CD4-positive, alpha-beta memory T cell (primary cell): ENCODE measurements around the gene TMEM233. TPM values are rescaled to one million over a fixed set of nuclear protein-coding genes. Genes with fewer than 3 reads are reported as not detected.

ENCODE experiments used
- CTCF ChIA-PET: fragments of 350-600 bp; sonication (Branson Sonifier 250); formaldehyde crosslinking; loops from one replicate; lab custom pipeline; 2021; ENCODE audit warnings: inconsistent platforms; ENCODE audit not compliant: partially characterized antibody; lab: Charles Lee
- POLR2A ChIA-PET: fragments of 350-600 bp; sonication (Branson Sonifier 250); formaldehyde crosslinking; loops from one replicate; lab custom pipeline; 2021; ENCODE audit not compliant: partially characterized antibody; lab: Charles Lee
- DNase-seq, 5 donors: peaks; one replicate each; pipeline versions ENCODE4 v3.0.0 to v3.0.0-alpha.2; 2020 to 2022; ENCODE audit warnings: mixed read lengths in 1 of 5
- H3K27ac ChIP-seq: one replicate; pipeline ENCODE4 v1.7.0; 2013; ENCODE audit warnings: low read depth, low read length
- H3K27me3 ChIP-seq: 2 replicates; pipeline ENCODE4 v1.7.0; 2013; ENCODE audit warnings: mild to moderate bottlenecking, low read length, moderate library complexity; ENCODE audit not compliant: insufficient read depth
- H3K36me3 ChIP-seq: 2 replicates; pipeline ENCODE4 v1.7.0; 2013; ENCODE audit warnings: mild to moderate bottlenecking, low read length, moderate library complexity; ENCODE audit not compliant: insufficient read depth
- H3K4me1 ChIP-seq: 2 replicates; pipeline ENCODE4 v1.7.0; 2013; ENCODE audit warnings: mild to moderate bottlenecking, low read length, moderate library complexity; ENCODE audit not compliant: insufficient read depth
- H3K4me3 ChIP-seq, 2 donors: one replicate each; pipeline ENCODE4 v1.7.0; 2013; ENCODE audit warnings: low read length in 2 of 2, mild to moderate bottlenecking in 1 of 2
- H3K9me3 ChIP-seq, 2 donors: one replicate each; pipeline ENCODE4 v1.7.0; 2013; ENCODE audit warnings: low read length in 2 of 2, control low read depth in 1 of 2; ENCODE audit not compliant: control insufficient read depth in 1 of 2
- H3K27ac Mint-ChIP-seq, 7 donors: one replicate each; pipeline ENCODE4 v1.8.0; 2020 to 2021; ENCODE audit warnings: mixed read lengths in 7 of 7, mild to moderate bottlenecking in 6 of 7, inconsistent platforms in 3 of 7, moderate library complexity in 3 of 7
- H3K27me3 Mint-ChIP-seq, 2 donors: one replicate each; pipeline ENCODE4 v1.8.0; 2020 to 2021; ENCODE audit warnings: mixed read lengths in 2 of 2
- H3K36me3 Mint-ChIP-seq, 2 donors: one replicate each; pipeline ENCODE4 v1.8.0; 2020 to 2021; ENCODE audit warnings: mixed read lengths in 2 of 2, inconsistent platforms in 1 of 2, mild to moderate bottlenecking in 1 of 2
- H3K4me1 Mint-ChIP-seq, 4 donors: one replicate each; pipeline ENCODE4 v1.8.0; 2020 to 2021; ENCODE audit warnings: mixed read lengths in 4 of 4, mild to moderate bottlenecking in 1 of 4
- H3K4me3 Mint-ChIP-seq, 8 donors: one replicate each; pipeline ENCODE4 v1.8.0; 2020 to 2021; ENCODE audit warnings: mixed read lengths in 8 of 8, mild to moderate bottlenecking in 7 of 8, moderate library complexity in 6 of 8, inconsistent platforms in 3 of 8
- H3K9me3 Mint-ChIP-seq, 8 donors: one replicate each; pipeline ENCODE4 v1.8.0; 2020 to 2021; ENCODE audit warnings: mixed read lengths in 8 of 8, mild to moderate bottlenecking in 5 of 8, inconsistent platforms in 3 of 8, moderate library complexity in 1 of 8
- intact Hi-C: fragments of 100-400 bp; cut with micrococcal nuclease; formaldehyde crosslinking; loops from one replicate; pipeline ENCODE4 v1.15.1; 2023
- polyA plus RNA-seq, 2 donors: library from polyadenylated mRNA; unstranded; fragments of 300-500 nt; fragmentation: Illumina TruSeq; gene quantifications; one replicate each; pipeline ENCODE4 v1.2.3, GENCODE V29; 2021
- total RNA-seq, 2 experiments: library from RNA; stranded (reverse); gene quantifications; one replicate each; pipeline ENCODE4 v1.2.3, GENCODE V29; 2021

TMEM233 gene
- total and polyA plus RNA-seq, 4 experiments from 2014 or later = not detected

GRCh38 chr12:119589634-119590033, 3.9 kb upstream of the TMEM233 start:
- Mint-ChIP-seq H3K9me3 (no peaks in the 10 kb centered on the region), H3K4me3 (no peak overlapping the region), H3K27ac (no peak overlapping the region), H3K36me3 (no peaks in the 10 kb centered on the region), H3K4me1 (peaks cover 2 to 7% (median 3%) of the 10 kb centered on the region in 4 donors), H3K27me3 (peaks cover 28 to 39% of the 10 kb centered on the region in 2 donors)
- ChIA-PET CTCF (no interaction called here), POLR2A (no interaction called here)
- no peak for DNase-seq
- intact Hi-C loops = no loop called here
- no peaks in the 10 kb centered on the region for H3K4me1 ChIP-seq
- H3K27ac ChIP-seq = no peak overlapping the region
- no peaks in the 10 kb centered on the region for H3K9me3 ChIP-seq
- H3K27me3 ChIP-seq = no peaks in the 10 kb centered on the region
- no peaks in the 10 kb centered on the region for H3K36me3 ChIP-seq
- H3K4me3 ChIP-seq = no peak overlapping the region

GRCh38 chr12:119592232-119592631, 1.3 kb upstream of the TMEM233 start:
- Histone ChIP-seq H3K4me3 (no peak overlapping the region), H3K9me3 (no peaks in the 10 kb centered on the region), H3K27me3 (peaks cover 11% of the 10 kb centered on the region), H3K27ac (no peak overlapping the region), H3K36me3 (no peaks in the 10 kb centered on the region), H3K4me1 (peaks cover 5% of the 10 kb centered on the region)
- Mint-ChIP-seq H3K27me3 (peaks cover 44 to 57% of the 10 kb centered on the region in 2 donors), H3K36me3 (no peaks in the 10 kb centered on the region), H3K27ac (no peak overlapping the region), H3K9me3 (peaks cover 0 to 3% (median 0%) of the 10 kb centered on the region in 8 donors), H3K4me3 (no peak overlapping the region), H3K4me1 (peaks cover 11 to 20% (median 17%) of the 10 kb centered on the region in 4 donors)
- POLR2A ChIA-PET = no interaction called here
- intact Hi-C loops = no loop called here
- no peak for DNase-seq
- CTCF ChIA-PET = interaction anchor here (0.7 kb wide), 1 partner anchor 45 kb away, joined by 4 read pairs; no protein-coding TSS in a partner anchor

GRCh38 chr12:119594399-119594730, 791 bp downstream of the TMEM233 start:
- H3K4me3 ChIP-seq = no peak overlapping the region
- CTCF ChIA-PET = no interaction called here
- peaks cover 11 to 20% (median 17%) of the 10 kb centered on the region in 4 donors for H3K4me1 Mint-ChIP-seq
- intact Hi-C loops = no loop called here
- H3K4me1 ChIP-seq = peaks cover 5% of the 10 kb centered on the region
- peaks cover 0 to 3% (median 0%) of the 10 kb centered on the region in 8 donors for H3K9me3 Mint-ChIP-seq
- no peaks in the 10 kb centered on the region for H3K36me3 Mint-ChIP-seq
- POLR2A ChIA-PET = no interaction called here
- DNase-seq = no peak
- no peak overlapping the region for H3K4me3 Mint-ChIP-seq
- H3K27me3 Mint-ChIP-seq = peaks cover 55 to 70% of the 10 kb centered on the region in 2 donors
- H3K27ac ChIP-seq = no peak overlapping the region
- H3K9me3 ChIP-seq = no peaks in the 10 kb centered on the region
- no peaks in the 10 kb centered on the region for H3K36me3 ChIP-seq
- peaks cover 15% of the 10 kb centered on the region for H3K27me3 ChIP-seq
- no peak overlapping the region for H3K27ac Mint-ChIP-seq

GRCh38 chr12:119594772-119595445, 1.3 kb downstream of the TMEM233 start:
- H3K36me3 Mint-ChIP-seq = no peaks in the 10 kb centered on the region
- DNase-seq = no peak
- peaks cover 15% of the 10 kb centered on the region for H3K27me3 ChIP-seq

GRCh38 chr12:119598159-119598558, 4.6 kb downstream of the TMEM233 start:
- Mint-ChIP-seq H3K36me3 (no peaks in the 10 kb centered on the region), H3K4me1 (peaks cover 11 to 20% (median 17%) of the 10 kb centered on the region in 4 donors), H3K27me3 (peaks cover 50 to 56% of the 10 kb centered on the region in 2 donors), H3K9me3 (peaks cover 0 to 3% (median 0%) of the 10 kb centered on the region in 8 donors), H3K27ac (no peak overlapping the region), H3K4me3 (no peak overlapping the region)
- CTCF ChIA-PET = no interaction called here
- POLR2A ChIA-PET = no interaction called here
- intact Hi-C loops = no loop called here
- no peak for DNase-seq
- no peak overlapping the region for H3K27ac ChIP-seq
- H3K36me3 ChIP-seq = no peaks in the 10 kb centered on the region
- no peak overlapping the region for H3K4me3 ChIP-seq
- peaks cover 5% of the 10 kb centered on the region for H3K4me1 ChIP-seq
- H3K27me3 ChIP-seq = peaks cover 15% of the 10 kb centered on the region
- no peaks in the 10 kb centered on the region for H3K9me3 ChIP-seq

More at GRCh38 chr12:119594772-119595445, 1.3 kb downstream of the TMEM233 start:
- Mint-ChIP-seq H3K27me3 (peaks cover 55 to 73% of the 10 kb centered on the region in 2 donors), H3K4me3 (peak overlapping the region in 1 of 8 donors; percentile 11), H3K27ac (no peak overlapping the region), H3K9me3 (peaks cover 0 to 3% (median 0%) of the 10 kb centered on the region in 8 donors), H3K4me1 (peaks cover 11 to 20% (median 17%) of the 10 kb centered on the region in 4 donors)
- Histone ChIP-seq H3K4me3 (no peak overlapping the region), H3K36me3 (no peaks in the 10 kb centered on the region), H3K9me3 (no peaks in the 10 kb centered on the region), H3K27ac (no peak overlapping the region), H3K4me1 (peaks cover 5% of the 10 kb centered on the region)
- POLR2A ChIA-PET = no interaction called here
- CTCF ChIA-PET = no interaction called here
- intact Hi-C loops = no loop called here

- no peaks in the 10 kb centered on the region for H3K9me3 ChIP-seq
- no peaks in the 10 kb centered on the region for H3K36me3 Mint-ChIP-seq
- intact Hi-C loops = no loop called here
- ChIA-PET CTCF (no interaction called here), POLR2A (no interaction called here)
- H3K27ac Mint-ChIP-seq = no peak overlapping the region
- H3K9me3 Mint-ChIP-seq = peaks cover 0 to 3% (median 0%) of the 10 kb centered on the region in 8 donors
- H3K36me3 ChIP-seq = no peaks in the 10 kb centered on the region
- no peak for DNase-seq
- H3K4me3 ChIP-seq = no peak overlapping the region
- H3K4me3 Mint-ChIP-seq = no peak overlapping the region
- no peaks in the 10 kb centered on the region for H3K4me1 Mint-ChIP-seq
- H3K27me3 Mint-ChIP-seq = peaks cover 31 to 33% of the 10 kb centered on the region in 2 donors
- H3K4me1 ChIP-seq = no peaks in the 10 kb centered on the region
- peaks cover 4% of the 10 kb centered on the region for H3K27me3 ChIP-seq
- no peak overlapping the region for H3K27ac ChIP-seq
Observed at GRCh38 chr12:119601877-119602733, 8.5 kb downstream of the TMEM233 start.

GRCh38 chr12:119602734-119603094, 9.1 kb downstream of the TMEM233 start:
- Histone ChIP-seq H3K36me3 (no peaks in the 10 kb centered on the region), H3K4me3 (no peak overlapping the region), H3K27ac (no peak overlapping the region), H3K27me3 (peaks cover 1% of the 10 kb centered on the region), H3K4me1 (no peaks in the 10 kb centered on the region), H3K9me3 (no peaks in the 10 kb centered on the region)
- intact Hi-C loops = no loop called here
- CTCF ChIA-PET = no interaction called here
- POLR2A ChIA-PET = no interaction called here
- Mint-ChIP-seq H3K9me3 (peaks cover 0 to 3% (median 0%) of the 10 kb centered on the region in 8 donors), H3K4me3 (no peak overlapping the region), H3K4me1 (no peaks in the 10 kb centered on the region), H3K27ac (no peak overlapping the region), H3K36me3 (no peaks in the 10 kb centered on the region), H3K27me3 (peaks cover 28% of the 10 kb centered on the region in 2 donors)
- DNase-seq = no peak
